ENCODE measurements around the gene GFOD1. TPM values are rescaled to one million over a fixed set of nuclear protein-coding genes. Genes with fewer than 3 reads are reported as not detected.

The GFOD1 gene
- total and polyA plus RNA-seq, 2 donors (not counting 1 experiment from before 2014, with no cell fraction given), result 10.5 to 25.3 TPM

DNA sequence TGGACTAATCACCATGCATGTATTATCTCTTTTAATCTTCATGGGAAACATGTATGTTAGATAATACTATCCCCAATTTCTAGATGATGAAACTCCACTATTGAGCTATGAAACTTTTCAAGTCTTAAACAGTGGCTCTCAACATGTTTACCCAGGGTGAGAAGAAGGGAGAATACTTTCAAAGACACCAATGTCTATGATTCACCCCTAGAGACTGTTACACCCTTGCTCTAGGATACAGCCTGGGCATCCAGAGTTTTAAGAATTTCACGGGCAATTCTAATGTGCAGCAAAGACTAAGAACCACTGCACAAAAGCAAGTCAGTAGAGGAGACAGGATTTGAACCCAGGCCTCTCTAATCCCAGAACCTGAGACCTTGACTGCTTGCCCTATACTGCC is 47.8 kb downstream of the GFOD1 start:
- Histone ChIP-seq H2AFZ (ENCODE audit: low read length) (no peak overlapping the region), H3K27me3 (ENCODE audit: control insufficient read depth, insufficient read depth, low read length) (no peaks in the 10 kb centered on the region), H3K9me3 (ENCODE audit: control insufficient read depth, insufficient read depth, low read depth, low read length) (no peaks in the 10 kb centered on the region), H3K4me2 (ENCODE audit: extremely low read depth, insufficient read depth, low read length) (no peak overlapping the region), H3K27ac (ENCODE audit: insufficient read depth, low read length) (no peak overlapping the region), H3K4me1 (ENCODE audit: control insufficient read depth, extremely low read depth, insufficient read depth, low read length) (peaks cover 6% of the 10 kb centered on the region), H3K36me3 (ENCODE audit: control insufficient read depth, insufficient read depth, low read length) (no peaks in the 10 kb centered on the region), H4K20me1 (ENCODE audit: control insufficient read depth, extremely low read depth, insufficient read depth, low read length) (no peaks in the 10 kb centered on the region), H3K9ac (ENCODE audit: insufficient read depth, low read length) (no peak overlapping the region), H3K4me3 (replicated peaks in 1 of 4; ENCODE audit: control extremely low read depth in 1 of 4, insufficient read depth in 1 of 4, low read depth in 3 of 4, low read length in 4 of 4) (no peak overlapping the region), H3K79me2 (ENCODE audit: control insufficient read depth, insufficient read depth, low read length) (no peaks in the 10 kb centered on the region)
- DNase-seq (ENCODE audit: low read depth in 2 of 2), result no peak
- TF ChIP-seq, protein P1, sequence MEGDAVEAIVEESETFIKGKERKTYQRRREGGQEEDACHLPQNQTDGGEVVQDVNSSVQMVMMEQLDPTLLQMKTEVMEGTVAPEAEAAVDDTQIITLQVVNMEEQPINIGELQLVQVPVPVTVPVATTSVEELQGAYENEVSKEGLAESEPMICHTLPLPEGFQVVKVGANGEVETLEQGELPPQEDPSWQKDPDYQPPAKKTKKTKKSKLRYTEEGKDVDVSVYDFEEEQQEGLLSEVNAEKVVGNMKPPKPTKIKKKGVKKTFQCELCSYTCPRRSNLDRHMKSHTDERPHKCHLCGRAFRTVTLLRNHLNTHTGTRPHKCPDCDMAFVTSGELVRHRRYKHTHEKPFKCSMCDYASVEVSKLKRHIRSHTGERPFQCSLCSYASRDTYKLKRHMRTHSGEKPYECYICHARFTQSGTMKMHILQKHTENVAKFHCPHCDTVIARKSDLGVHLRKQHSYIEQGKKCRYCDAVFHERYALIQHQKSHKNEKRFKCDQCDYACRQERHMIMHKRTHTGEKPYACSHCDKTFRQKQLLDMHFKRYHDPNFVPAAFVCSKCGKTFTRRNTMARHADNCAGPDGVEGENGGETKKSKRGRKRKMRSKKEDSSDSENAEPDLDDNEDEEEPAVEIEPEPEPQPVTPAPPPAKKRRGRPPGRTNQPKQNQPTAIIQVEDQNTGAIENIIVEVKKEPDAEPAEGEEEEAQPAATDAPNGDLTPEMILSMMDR (conservative IDR thresholded peaks at IDR 0.05 in 1 of 2, IDR thresholded peaks at IDR 0.05 in 1 of 2; ENCODE audit: low read depth in 1 of 2, low read length in 2 of 2), result no peak
- no peak for TF ChIP-seq EZH2 (IDR thresholded peaks at IDR 0.05; ENCODE audit: low read length, missing control alignments)

DNA sequence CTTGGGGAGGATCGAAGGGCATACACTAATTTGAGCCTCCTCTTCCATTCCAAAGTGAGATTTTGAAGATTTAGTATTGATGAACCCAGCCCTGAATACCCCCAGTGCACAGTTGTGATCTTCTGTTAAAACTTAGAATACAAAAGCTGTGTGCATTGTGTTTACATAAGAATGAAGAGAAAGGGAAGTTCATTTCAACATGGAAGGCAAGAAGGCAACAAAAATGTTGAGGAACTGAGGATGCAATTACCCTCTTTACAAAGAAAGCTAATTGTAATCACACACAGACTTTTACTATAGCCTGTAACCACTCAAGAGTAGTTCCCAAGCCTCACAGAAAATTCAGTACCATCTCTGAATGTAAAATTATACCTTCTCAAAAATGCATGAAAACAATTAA is 49.3 kb downstream of the GFOD1 start:
- H3K4me3 ChIP-seq (replicated peaks in 1 of 4; ENCODE audit: control extremely low read depth in 1 of 4, insufficient read depth in 1 of 4, low read depth in 3 of 4, low read length in 4 of 4), result no peak overlapping the region
- no peak overlapping the region for H3K9ac ChIP-seq (ENCODE audit: insufficient read depth, low read length)
- H4K20me1 ChIP-seq (ENCODE audit: control insufficient read depth, extremely low read depth, insufficient read depth, low read length), result no peaks in the 10 kb centered on the region
- no peaks in the 10 kb centered on the region for H3K9me3 ChIP-seq (ENCODE audit: control insufficient read depth, insufficient read depth, low read depth, low read length)
- no peak overlapping the region for H3K4me2 ChIP-seq (ENCODE audit: extremely low read depth, insufficient read depth, low read length)
- no peaks in the 10 kb centered on the region for H3K27me3 ChIP-seq (ENCODE audit: control insufficient read depth, insufficient read depth, low read length)
- no peaks in the 10 kb centered on the region for H3K36me3 ChIP-seq (ENCODE audit: control insufficient read depth, insufficient read depth, low read length)
- H3K4me1 ChIP-seq (ENCODE audit: control insufficient read depth, extremely low read depth, insufficient read depth, low read length), result peaks cover 6% of the 10 kb centered on the region
- H3K79me2 ChIP-seq (ENCODE audit: control insufficient read depth, insufficient read depth, low read length), result no peaks in the 10 kb centered on the region
- no peak overlapping the region for H3K27ac ChIP-seq (ENCODE audit: insufficient read depth, low read length)
- TF ChIP-seq EZH2 (IDR thresholded peaks at IDR 0.05; ENCODE audit: low read length, missing control alignments), result no peak
- TF ChIP-seq, protein P1 (conservative IDR thresholded peaks at IDR 0.05 in 1 of 2, IDR thresholded peaks at IDR 0.05 in 1 of 2; ENCODE audit: low read depth in 1 of 2, low read length in 2 of 2), result no peak
- no peak for DNase-seq (ENCODE audit: low read depth in 2 of 2)
- H2AFZ ChIP-seq (ENCODE audit: low read length), result no peak overlapping the region

DNA sequence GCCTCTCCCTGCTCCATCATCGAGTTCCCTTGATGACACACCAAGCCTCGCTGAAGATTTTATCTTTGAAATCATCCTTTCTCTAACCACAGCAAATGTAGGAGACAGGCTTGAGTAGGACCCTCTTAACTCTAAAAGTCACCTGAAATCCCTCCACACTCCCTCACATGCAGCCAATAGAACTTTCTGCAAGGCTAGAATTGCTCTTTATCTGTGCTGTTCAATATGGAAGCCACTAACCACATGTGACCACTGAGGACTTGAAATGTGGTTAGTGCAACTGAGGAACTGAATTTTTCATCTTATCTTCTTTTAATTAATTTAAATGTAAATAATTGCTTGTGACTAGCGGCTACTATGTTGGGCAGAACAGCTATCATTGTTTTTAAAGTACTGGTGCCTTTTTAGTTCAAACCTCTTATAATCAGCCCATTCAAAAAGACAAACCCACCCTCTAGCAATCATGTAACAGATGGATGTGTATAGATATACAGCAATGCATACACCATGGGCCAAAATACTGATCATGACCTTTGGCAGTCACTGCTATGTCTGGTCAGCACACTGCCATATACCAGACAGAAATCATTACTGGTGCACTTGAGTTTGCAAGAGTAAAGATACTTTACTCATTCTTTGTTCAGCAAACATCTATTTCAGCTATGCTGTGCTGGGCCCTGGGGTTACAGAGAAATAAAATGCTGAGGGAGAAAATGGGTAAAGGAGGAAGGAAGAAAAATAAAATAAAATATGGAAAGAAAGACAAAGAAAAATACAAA is 50.0 kb downstream of the GFOD1 start:
- Histone ChIP-seq H2AFZ (ENCODE audit: low read length) (no peak overlapping the region), H3K9ac (ENCODE audit: insufficient read depth, low read length) (no peak overlapping the region), H3K79me2 (ENCODE audit: control insufficient read depth, insufficient read depth, low read length) (no peaks in the 10 kb centered on the region), H3K4me3 (replicated peaks in 1 of 4; ENCODE audit: control extremely low read depth in 1 of 4, insufficient read depth in 1 of 4, low read depth in 3 of 4, low read length in 4 of 4) (no peak overlapping the region), H3K4me1 (ENCODE audit: control insufficient read depth, extremely low read depth, insufficient read depth, low read length) (peaks cover 10% of the 10 kb centered on the region), H3K27ac (ENCODE audit: insufficient read depth, low read length) (no peak overlapping the region), H3K4me2 (ENCODE audit: extremely low read depth, insufficient read depth, low read length) (no peak overlapping the region), H4K20me1 (ENCODE audit: control insufficient read depth, extremely low read depth, insufficient read depth, low read length) (no peaks in the 10 kb centered on the region), H3K9me3 (ENCODE audit: control insufficient read depth, insufficient read depth, low read depth, low read length) (no peaks in the 10 kb centered on the region), H3K27me3 (ENCODE audit: control insufficient read depth, insufficient read depth, low read length) (no peaks in the 10 kb centered on the region), H3K36me3 (ENCODE audit: control insufficient read depth, insufficient read depth, low read length) (no peaks in the 10 kb centered on the region)
- no peak for DNase-seq (ENCODE audit: low read depth in 2 of 2)
- TF ChIP-seq, protein P1 (conservative IDR thresholded peaks at IDR 0.05 in 1 of 2, IDR thresholded peaks at IDR 0.05 in 1 of 2; ENCODE audit: low read depth in 1 of 2, low read length in 2 of 2), result no peak
- no peak for TF ChIP-seq EZH2 (IDR thresholded peaks at IDR 0.05; ENCODE audit: low read length, missing control alignments)

Measured in fibroblast of lung (primary cell).